PC-9 (cell line): ENCODE measurements around the gene PACSIN1. TPM values are rescaled to one million over a fixed set of nuclear protein-coding genes. Genes with fewer than 3 reads are reported as not detected.
A peak's percentile ranks its signal among the peaks of the same experiment; 100 is the strongest.

Experiments
- BruUV-seq: library from RNA; stranded (reverse); fragments of 400-500 nt; replicated peaks from 2 replicates; lab custom pipeline; 2021; lab: Mats Ljungman, UMichigan
- CTCF ChIA-PET: fragments of 300-600 bp; sonication (Branson Sonifier 250); formaldehyde crosslinking; loops from one replicate; lab custom pipeline; 2022; ENCODE audit warnings: antibody characterized with exemption; lab: Charles Lee
- POLR2A ChIA-PET: fragments of 300-600 bp; sonication (Branson Sonifier 250); formaldehyde crosslinking; loops from one replicate; lab custom pipeline; 2022; ENCODE audit warnings: antibody characterized with exemption; ENCODE audit not compliant: unreplicated experiment; lab: Charles Lee
- DNase-seq, 2 experiments: peaks; one replicate each; pipeline versions ENCODE4 v3.0.0 to v3.0.0-alpha.2; 2015 to 2022; ENCODE audit warnings: mixed read lengths in 1 of 2
- H2AFZ ChIP-seq: fragments of 200-600 bp; sonication (generic); 2 replicates; pipeline ENCODE4 v1.8.1; 2017; ENCODE audit warnings: antibody characterized with exemption
- H3F3A ChIP-seq: fragments of 200-600 bp; sonication (generic); 2 replicates; pipeline ENCODE4 v1.8.1; 2017; ENCODE audit warnings: antibody characterized with exemption, mild to moderate bottlenecking, low read depth; ENCODE audit not compliant: insufficient read depth
- H3K27ac ChIP-seq: fragments of 200-600 bp; sonication (generic); 2 replicates; pipeline ENCODE4 v1.6.1; 2016; ENCODE audit warnings: mixed run types
- H3K27me3 ChIP-seq: fragments of 200-600 bp; sonication (generic); 2 replicates; pipeline ENCODE4 v1.6.1; 2016; ENCODE audit warnings: low read depth, mixed run types; ENCODE audit not compliant: insufficient read depth
- H3K36me3 ChIP-seq: fragments of 200-600 bp; sonication (generic); 2 replicates; pipeline ENCODE4 v1.6.1; 2016; ENCODE audit warnings: low read depth, mixed run types
- H3K4me1 ChIP-seq: fragments of 200-600 bp; sonication (generic); replicated peaks from 2 replicates; pipeline ENCODE4 v1.6.1; 2016; ENCODE audit warnings: mixed run types; ENCODE audit not compliant: insufficient read depth
- H3K4me2 ChIP-seq: fragments of 200-600 bp; sonication (generic); 2 replicates; pipeline ENCODE4 v1.6.1; 2017; ENCODE audit warnings: mixed run types
- H3K4me3 ChIP-seq: fragments of 200-600 bp; sonication (generic); 2 replicates; pipeline ENCODE4 v1.6.1; 2016; ENCODE audit warnings: mixed run types
- H3K79me2 ChIP-seq: fragments of 200-600 bp; sonication (generic); 2 replicates; pipeline ENCODE4 v1.6.1; 2017; ENCODE audit warnings: low read depth, mixed run types
- H3K9me2 ChIP-seq: fragments of 200-600 bp; sonication (generic); 2 replicates; pipeline ENCODE4 v1.8.1; 2017; ENCODE audit warnings: mild to moderate bottlenecking; ENCODE audit not compliant: insufficient read depth
- H3K9me3 ChIP-seq: fragments of 200-600 bp; sonication (generic); 2 replicates; pipeline ENCODE4 v1.8.1; 2016; ENCODE audit warnings: low read depth; ENCODE audit not compliant: insufficient read depth
- H4K20me1 ChIP-seq: fragments of 200-600 bp; sonication (generic); 2 replicates; pipeline ENCODE4 v1.8.1; 2017; ENCODE audit not compliant: insufficient read depth
- EZH2 ChIP-seq: fragments of 200-600 bp; sonication (generic); IDR thresholded peaks from 2 replicates; pipeline ENCODE4 v1.8.0; 2017; ENCODE audit warnings: antibody characterized with exemption, low read depth
- intact Hi-C: fragments of 100-400 bp; cut with micrococcal nuclease; formaldehyde crosslinking; loops from one replicate; pipeline ENCODE4 v1.10.0; 2022; ENCODE audit not compliant: unreplicated experiment
- total RNA-seq: library from RNA; stranded (reverse); gene quantifications from 2 replicates; pipeline ENCODE4 v1.2.3, GENCODE V29; 2021
- TF ChIP-seq, protein P1 (sequence below): fragments of 200-600 bp; sonication (generic); conservative IDR thresholded peaks from 2 replicates; pipeline ENCODE4 v1.6.1; 2017; ENCODE audit warnings: mixed run types, antibody characterized with exemption, mild to moderate bottlenecking, moderate library complexity

PACSIN1 gene
- total RNA-seq, 1 experiment from 2014 or later: 5.0 TPM

GRCh38 chr6:34540841-34541240 is 75.0 kb downstream of the PACSIN1 start:
- Histone ChIP-seq H3K9me3 (no peaks in the 10 kb centered on the region), H3K4me3 (no peak overlapping the region), H3K27ac (no peak overlapping the region), H3K36me3 (no peaks in the 10 kb centered on the region), H4K20me1 (no peaks in the 10 kb centered on the region), H3F3A (peaks cover 15% of the 10 kb centered on the region; the same call in 1 of the 2 replicates), H3K9me2 (no peaks in the 10 kb centered on the region), H3K4me1 (peaks cover 42% of the 10 kb centered on the region), H3K4me2 (no peak overlapping the region), H3K79me2 (no peaks in the 10 kb centered on the region), H3K27me3 (no peaks in the 10 kb centered on the region), H2AFZ (no peak overlapping the region)
- DNase-seq: no peak
- TF ChIP-seq, protein P1, sequence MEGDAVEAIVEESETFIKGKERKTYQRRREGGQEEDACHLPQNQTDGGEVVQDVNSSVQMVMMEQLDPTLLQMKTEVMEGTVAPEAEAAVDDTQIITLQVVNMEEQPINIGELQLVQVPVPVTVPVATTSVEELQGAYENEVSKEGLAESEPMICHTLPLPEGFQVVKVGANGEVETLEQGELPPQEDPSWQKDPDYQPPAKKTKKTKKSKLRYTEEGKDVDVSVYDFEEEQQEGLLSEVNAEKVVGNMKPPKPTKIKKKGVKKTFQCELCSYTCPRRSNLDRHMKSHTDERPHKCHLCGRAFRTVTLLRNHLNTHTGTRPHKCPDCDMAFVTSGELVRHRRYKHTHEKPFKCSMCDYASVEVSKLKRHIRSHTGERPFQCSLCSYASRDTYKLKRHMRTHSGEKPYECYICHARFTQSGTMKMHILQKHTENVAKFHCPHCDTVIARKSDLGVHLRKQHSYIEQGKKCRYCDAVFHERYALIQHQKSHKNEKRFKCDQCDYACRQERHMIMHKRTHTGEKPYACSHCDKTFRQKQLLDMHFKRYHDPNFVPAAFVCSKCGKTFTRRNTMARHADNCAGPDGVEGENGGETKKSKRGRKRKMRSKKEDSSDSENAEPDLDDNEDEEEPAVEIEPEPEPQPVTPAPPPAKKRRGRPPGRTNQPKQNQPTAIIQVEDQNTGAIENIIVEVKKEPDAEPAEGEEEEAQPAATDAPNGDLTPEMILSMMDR: no peak
- TF ChIP-seq EZH2: no peak
- ChIA-PET CTCF (interaction anchor here (0.5 kb wide), 1 partner anchor 115 kb away, joined by 3 read pairs; the partner anchor contains the start of gene RPS10), POLR2A (no interaction called here)
- intact Hi-C loops: no loop called here
- no TSS peak for BruUV-seq

- H2AFZ ChIP-seq: no peak overlapping the region
- no peaks in the 10 kb centered on the region for H3K9me2 ChIP-seq
- H3K9me3 ChIP-seq: no peaks in the 10 kb centered on the region
- H3K4me2 ChIP-seq: peak overlapping the region; percentile 37
- H3K36me3 ChIP-seq: no peaks in the 10 kb centered on the region
- peaks cover 51% of the 10 kb centered on the region for H3K4me1 ChIP-seq
- H3K79me2 ChIP-seq: no peaks in the 10 kb centered on the region
- ChIA-PET POLR2A (no interaction called here), CTCF (no interaction called here)
- no peak for TF ChIP-seq EZH2
- TF ChIP-seq, protein P1: no peak
- intact Hi-C loops: no loop called here
- H3F3A ChIP-seq: no peaks in the 10 kb centered on the region; the same call in 1 of the 2 replicates
- H3K27me3 ChIP-seq: no peaks in the 10 kb centered on the region
- H3K27ac ChIP-seq: peak overlapping the region; percentile 37
- peak in 1 of 2 experiments; percentile 69 for DNase-seq
- H4K20me1 ChIP-seq: no peaks in the 10 kb centered on the region
- H3K4me3 ChIP-seq: no peak overlapping the region
- no TSS peak for BruUV-seq
These were observed 77.5 kb downstream of the PACSIN1 start for GRCh38 chr6:34543421-34543820.

DNA sequence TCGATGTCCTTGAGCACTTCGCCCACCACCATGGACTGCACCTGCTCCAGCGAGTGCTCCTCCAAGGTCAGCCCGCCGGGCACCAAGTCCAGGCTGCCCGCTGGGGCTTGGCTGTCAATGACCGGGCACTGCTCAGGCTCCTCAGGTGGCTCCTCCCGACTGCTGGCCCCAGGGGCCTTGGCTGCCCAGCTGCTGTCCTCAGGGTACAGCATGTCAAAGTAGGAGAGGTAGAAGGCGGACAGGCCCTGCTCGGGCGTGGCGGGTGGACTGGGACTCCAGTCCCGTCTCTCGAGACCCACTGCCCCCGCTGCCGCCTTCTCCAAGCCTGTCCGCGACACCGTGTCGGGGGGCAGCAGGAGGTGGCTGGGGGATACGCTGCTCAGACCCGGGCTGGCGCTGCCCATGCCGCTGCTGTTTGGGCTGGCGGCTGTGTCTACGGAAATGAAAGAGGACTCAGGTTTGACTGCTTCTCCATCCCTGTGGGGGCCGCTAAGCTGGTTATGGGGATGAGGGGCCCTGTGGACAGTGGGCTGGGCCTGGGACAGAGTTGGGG is 78.3 kb downstream of the PACSIN1 start:
- Histone ChIP-seq H2AFZ (no peak overlapping the region), H3K27me3 (no peaks in the 10 kb centered on the region), H3K9me2 (no peaks in the 10 kb centered on the region), H3K4me2 (peak overlapping the region; percentile 37), H3K4me1 (peaks cover 51% of the 10 kb centered on the region), H3K79me2 (no peaks in the 10 kb centered on the region), H3K4me3 (no peak overlapping the region), H3K9me3 (no peaks in the 10 kb centered on the region), H3K36me3 (no peaks in the 10 kb centered on the region), H3F3A (no peaks in the 10 kb centered on the region; the same call in 1 of the 2 replicates), H4K20me1 (no peaks in the 10 kb centered on the region), H3K27ac (peak overlapping the region; percentile 37; the same call in 1 of the 2 replicates)
- CTCF ChIA-PET: no interaction called here
- TF ChIP-seq, protein P1: no peak
- no peak for TF ChIP-seq EZH2
- BruUV-seq: no TSS peak
- POLR2A ChIA-PET: no interaction called here
- intact Hi-C loops: no loop called here
- no peak for DNase-seq
